OCI-LY7 (cell line): Measurements from ENCODE around the gene LYRM4.

Experiments
- EZH2phosphoT487 ChIP-seq: fragments of 200-600 bp; sonication (generic); IDR thresholded peaks from 2 replicates; pipeline ENCODE4 v1.6.1; 2018; ENCODE audit warnings: low read depth, borderline replicate concordance, mild to moderate bottlenecking, mixed run types, antibody characterized with exemption, low read length, moderate library complexity, mixed read lengths
- TF ChIP-seq, protein P1 (sequence below): fragments of 200-600 bp; sonication (generic); conservative IDR thresholded peaks from 2 replicates; pipeline ENCODE4 v1.5.1; 2014; ENCODE audit warnings: mild to moderate bottlenecking, antibody characterized with exemption, low read length, moderate library complexity, mixed read lengths

DNA sequence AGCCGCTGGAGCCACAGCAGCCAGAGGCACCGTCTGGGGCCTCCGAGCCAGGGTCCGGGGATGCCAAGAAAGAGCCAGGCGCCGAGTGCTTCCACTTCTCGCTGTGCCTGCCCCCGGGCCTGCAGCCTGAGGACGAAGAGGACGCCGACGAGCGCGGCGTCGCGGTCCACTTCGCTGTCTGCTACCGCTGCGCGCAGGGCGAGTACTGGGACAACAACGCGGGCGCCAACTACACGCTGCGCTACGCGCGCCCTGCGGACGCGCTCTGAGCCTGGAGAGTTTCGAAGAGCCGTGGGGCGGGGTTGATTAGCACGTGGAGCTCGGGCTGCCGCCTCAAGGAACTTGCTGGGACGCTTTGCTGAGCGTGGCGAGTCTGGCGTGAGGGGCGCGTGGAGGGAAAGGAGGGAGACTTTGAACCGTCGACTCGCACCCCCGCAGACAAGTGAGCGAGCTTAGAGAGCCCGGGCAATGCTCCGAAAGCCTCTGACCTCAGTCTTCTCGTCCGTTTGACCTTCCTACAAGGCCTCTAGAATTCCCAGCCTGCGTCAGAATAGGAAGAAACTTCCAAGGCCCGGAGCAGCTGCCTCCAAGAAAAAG is 174.4 kb downstream of the LYRM4 start:
- TF ChIP-seq, protein P1, sequence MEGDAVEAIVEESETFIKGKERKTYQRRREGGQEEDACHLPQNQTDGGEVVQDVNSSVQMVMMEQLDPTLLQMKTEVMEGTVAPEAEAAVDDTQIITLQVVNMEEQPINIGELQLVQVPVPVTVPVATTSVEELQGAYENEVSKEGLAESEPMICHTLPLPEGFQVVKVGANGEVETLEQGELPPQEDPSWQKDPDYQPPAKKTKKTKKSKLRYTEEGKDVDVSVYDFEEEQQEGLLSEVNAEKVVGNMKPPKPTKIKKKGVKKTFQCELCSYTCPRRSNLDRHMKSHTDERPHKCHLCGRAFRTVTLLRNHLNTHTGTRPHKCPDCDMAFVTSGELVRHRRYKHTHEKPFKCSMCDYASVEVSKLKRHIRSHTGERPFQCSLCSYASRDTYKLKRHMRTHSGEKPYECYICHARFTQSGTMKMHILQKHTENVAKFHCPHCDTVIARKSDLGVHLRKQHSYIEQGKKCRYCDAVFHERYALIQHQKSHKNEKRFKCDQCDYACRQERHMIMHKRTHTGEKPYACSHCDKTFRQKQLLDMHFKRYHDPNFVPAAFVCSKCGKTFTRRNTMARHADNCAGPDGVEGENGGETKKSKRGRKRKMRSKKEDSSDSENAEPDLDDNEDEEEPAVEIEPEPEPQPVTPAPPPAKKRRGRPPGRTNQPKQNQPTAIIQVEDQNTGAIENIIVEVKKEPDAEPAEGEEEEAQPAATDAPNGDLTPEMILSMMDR = no peak
- no peak for TF ChIP-seq EZH2phosphoT487
